Peyer's patch (tissue), 4 donors: ENCODE measurements around the gene POU2F2. TPM values are rescaled to one million over a fixed set of nuclear protein-coding genes. Genes with fewer than 3 reads are reported as not detected.

Experiments used
- DNase-seq, 3 donors: peaks; one replicate each; pipeline ENCODE4 v3.0.0-alpha.2; 2017 to 2019
- H3K27ac ChIP-seq, 4 donors: fragments of 200-600 bp; sonication (generic); one replicate each; pipeline ENCODE4 v1.5.1; 2016 to 2019
- H3K27me3 ChIP-seq, 2 donors: fragments of 200-600 bp; sonication (generic); one replicate each; pipeline ENCODE4 v1.5.1; 2019
- H3K36me3 ChIP-seq, 3 donors: fragments of 200-600 bp; sonication (generic); one replicate each; pipeline ENCODE4 v1.5.1; 2016 to 2019
- H3K4me1 ChIP-seq, 4 donors: fragments of 200-600 bp; sonication (generic); one replicate each; pipeline ENCODE4 v1.5.1; 2016 to 2019
- H3K4me3 ChIP-seq, 4 donors: fragments of 200-600 bp; sonication (generic); 1 replicate in 3 of 4; 2 replicates in 1 of 4; pipeline ENCODE4 v1.5.1; 2016 to 2019; ENCODE audit warnings: mild to moderate bottlenecking in 1 of 4
- H3K9me3 ChIP-seq, 4 donors: fragments of 200-600 bp; sonication (generic); one replicate each; pipeline ENCODE4 v1.5.1; 2016 to 2019; ENCODE audit warnings: mild to moderate bottlenecking in 1 of 4
- POLR2A ChIP-seq, 2 donors: fragments of 450-650 bp; IDR thresholded peaks; one replicate each; pipeline ENCODE4 v1.5.1; 2017; ENCODE audit warnings: antibody characterized with exemption in 2 of 2, mild to moderate bottlenecking in 2 of 2, moderate library complexity in 2 of 2
- small RNA-seq, 2 donors: library from RNA; depleted of rRNA; stranded (forward); fragments of <200 nt; gene quantifications; one replicate each; pipeline ENCODE3, GENCODE V24; 2016
- total RNA-seq, 4 donors: library from RNA; depleted of rRNA; stranded (reverse); fragments of >200 nt; gene quantifications; one replicate each; pipeline ENCODE4 v1.1.0, GENCODE V29; 2016
- TF ChIP-seq, protein P1 (sequence below), 6 experiments: fragments of 450-650 bp in 4 of 6; fragments of 200-600 bp in 2 of 6; sonication (generic) in 1 of 6; IDR thresholded peaks; one replicate each; pipeline ENCODE4 v1.5.1; 2017 to 2019; ENCODE audit warnings: antibody characterized with exemption in 6 of 6, mild to moderate bottlenecking in 3 of 6, moderate library complexity in 1 of 6

The POU2F2 gene
- total RNA-seq, 4 donors from 2014 or later, result 0.88 to 30.5 (median 3.2) TPM

DNA sequence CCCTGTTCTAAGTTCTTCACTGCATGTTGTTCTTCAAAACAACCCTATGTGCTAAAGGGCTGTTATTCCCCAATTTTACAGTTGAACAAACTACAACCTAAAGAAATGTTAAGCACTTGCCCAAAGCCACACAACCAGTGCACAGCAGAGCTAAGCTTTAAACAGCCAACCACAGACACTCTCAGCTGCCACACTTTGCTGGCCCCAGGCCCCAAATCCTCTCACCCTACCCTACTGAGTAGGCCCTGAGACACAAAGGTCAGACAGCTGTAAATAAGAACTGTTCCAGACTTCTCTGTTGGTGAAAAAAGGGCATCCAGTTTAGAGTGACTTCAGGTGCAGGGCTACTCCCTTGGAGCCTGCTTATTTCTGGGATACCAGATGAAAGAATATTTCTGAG, 92.2 kb downstream of the POU2F2 start:
- Histone ChIP-seq H3K9me3 (no peaks in the 10 kb centered on the region), H3K4me1 (no peaks in the 10 kb centered on the region), H3K27me3 (no peaks in the 10 kb centered on the region), H3K4me3 (no peak overlapping the region), H3K27ac (no peak overlapping the region), H3K36me3 (no peaks in the 10 kb centered on the region)
- no peak for DNase-seq
- TF ChIP-seq, protein P1, sequence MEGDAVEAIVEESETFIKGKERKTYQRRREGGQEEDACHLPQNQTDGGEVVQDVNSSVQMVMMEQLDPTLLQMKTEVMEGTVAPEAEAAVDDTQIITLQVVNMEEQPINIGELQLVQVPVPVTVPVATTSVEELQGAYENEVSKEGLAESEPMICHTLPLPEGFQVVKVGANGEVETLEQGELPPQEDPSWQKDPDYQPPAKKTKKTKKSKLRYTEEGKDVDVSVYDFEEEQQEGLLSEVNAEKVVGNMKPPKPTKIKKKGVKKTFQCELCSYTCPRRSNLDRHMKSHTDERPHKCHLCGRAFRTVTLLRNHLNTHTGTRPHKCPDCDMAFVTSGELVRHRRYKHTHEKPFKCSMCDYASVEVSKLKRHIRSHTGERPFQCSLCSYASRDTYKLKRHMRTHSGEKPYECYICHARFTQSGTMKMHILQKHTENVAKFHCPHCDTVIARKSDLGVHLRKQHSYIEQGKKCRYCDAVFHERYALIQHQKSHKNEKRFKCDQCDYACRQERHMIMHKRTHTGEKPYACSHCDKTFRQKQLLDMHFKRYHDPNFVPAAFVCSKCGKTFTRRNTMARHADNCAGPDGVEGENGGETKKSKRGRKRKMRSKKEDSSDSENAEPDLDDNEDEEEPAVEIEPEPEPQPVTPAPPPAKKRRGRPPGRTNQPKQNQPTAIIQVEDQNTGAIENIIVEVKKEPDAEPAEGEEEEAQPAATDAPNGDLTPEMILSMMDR (IDR thresholded peaks at IDR 0.05), result no peak
- no peak for TF ChIP-seq POLR2A (IDR thresholded peaks at IDR 0.05)

GRCh38 chr19:42038666-42039065, 93.6 kb downstream of the POU2F2 start:
- no peak overlapping the region for H3K4me3 ChIP-seq
- TF ChIP-seq POLR2A (IDR thresholded peaks at IDR 0.05), result no peak
- TF ChIP-seq, protein P1 (IDR thresholded peaks at IDR 0.05), result no peak
- H3K36me3 ChIP-seq, result no peaks in the 10 kb centered on the region
- H3K9me3 ChIP-seq, result no peaks in the 10 kb centered on the region
- no peak overlapping the region for H3K27ac ChIP-seq
- no peak for DNase-seq
- no peaks in the 10 kb centered on the region for H3K4me1 ChIP-seq
- no peaks in the 10 kb centered on the region for H3K27me3 ChIP-seq

DNA sequence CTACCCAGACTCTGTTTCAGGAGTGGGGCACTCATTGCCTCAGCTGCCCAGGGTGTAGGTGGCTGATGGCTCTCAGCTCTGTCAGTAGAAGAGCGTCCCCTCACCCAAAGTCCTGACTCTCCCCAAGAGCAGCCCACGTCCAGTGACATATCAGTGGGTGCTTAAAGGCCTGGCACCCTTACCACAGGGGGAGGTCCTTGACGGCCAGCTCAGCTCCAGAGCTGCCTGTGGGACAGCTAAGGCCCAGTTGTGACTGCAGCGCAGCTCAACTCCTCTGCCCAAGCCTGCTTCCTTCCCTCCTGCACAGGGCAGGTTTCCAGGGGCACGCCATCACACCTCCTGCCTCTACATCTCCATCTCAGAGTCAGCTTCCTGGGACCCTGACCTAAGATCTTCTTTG, 94.6 kb downstream of the POU2F2 start:
- no peaks in the 10 kb centered on the region for H3K4me1 ChIP-seq
- no peak for TF ChIP-seq POLR2A (IDR thresholded peaks at IDR 0.05)
- TF ChIP-seq, protein P1 (IDR thresholded peaks at IDR 0.05), result no peak
- no peaks in the 10 kb centered on the region for H3K36me3 ChIP-seq
- H3K27me3 ChIP-seq, result no peaks in the 10 kb centered on the region
- no peak overlapping the region for H3K27ac ChIP-seq
- no peak overlapping the region for H3K4me3 ChIP-seq
- DNase-seq, result no peak
- H3K9me3 ChIP-seq, result no peaks in the 10 kb centered on the region

Small RNAs within 50 kb of the gene (small RNA-seq; reads per million reads assigned to genes)
- gene MIR4323, result 0 reads per million in 2 donors

Other genes starting within 250 kb of the POU2F2 start
- gene ARHGEF1, start 249.3 kb downstream of the POU2F2 start, total RNA-seq, result 100 to 1,000 TPM in 3 of 4 donors, 10 to 100 TPM in 1; 90.0 to 368 (median 148) TPM
- 1 to 10 TPM in 2 of 4 donors, under 1 TPM in 1, not detected in 1; 0.94 to 1.7 (median 1.7) TPM for gene ERFL, start 204.0 kb downstream of the POU2F2 start, total RNA-seq
- 100 to 1,000 TPM in 3 of 4 donors, 10 to 100 TPM in 1; 81.7 to 146 (median 124) TPM for gene RABAC1, start 173.1 kb downstream of the POU2F2 start, total RNA-seq
- 1 to 10 TPM in 1 of 4 donors, under 1 TPM in 3; 0.35 to 1.3 (median 0.81) TPM for gene ATP1A3, start 138.2 kb downstream of the POU2F2 start, total RNA-seq
- 1 to 10 TPM in 2 of 4 donors, under 1 TPM in 2; 0.57 to 7.4 (median 0.89) TPM for gene GRIK5, start 62.2 kb downstream of the POU2F2 start, total RNA-seq
- gene ZNF574, start 56.3 kb downstream of the POU2F2 start, total RNA-seq, result 10 to 100 TPM; 11.0 to 24.2 (median 17.0) TPM
- gene DEDD2, start 85.2 kb upstream of the POU2F2 start, total RNA-seq, result 10 to 100 TPM; 20.6 to 60.2 (median 51.6) TPM
- 10 to 100 TPM in 3 of 4 donors, 1 to 10 TPM in 1; 9.1 to 14.0 (median 12.3) TPM for gene ZNF526, start 87.9 kb upstream of the POU2F2 start, total RNA-seq
- 10 to 100 TPM; 31.4 to 44.1 (median 41.0) TPM for gene GSK3A, start 110.2 kb upstream of the POU2F2 start, total RNA-seq
- gene ERF, start 122.7 kb upstream of the POU2F2 start, total RNA-seq, result 10 to 100 TPM; 13.2 to 85.4 (median 49.3) TPM
- 10 to 100 TPM; 40.5 to 72.8 (median 67.2) TPM for gene CIC, start 136.8 kb upstream of the POU2F2 start, total RNA-seq
- 1 to 10 TPM in 2 of 4 donors, not detected in 2; 1.1 TPM for gene PRR19, start 169.7 kb upstream of the POU2F2 start, total RNA-seq
- 10 to 100 TPM in 2 of 4 donors, 1 to 10 TPM in 2; 8.6 to 42.1 (median 10.2) TPM for gene PAFAH1B3, start 170.2 kb upstream of the POU2F2 start, total RNA-seq
- not detected for gene TMEM145, start 180.9 kb upstream of the POU2F2 start, total RNA-seq
- gene MEGF8, start 193.2 kb upstream of the POU2F2 start, total RNA-seq, result 10 to 100 TPM; 12.3 to 30.8 (median 22.3) TPM